Keratinocyte (primary cell): ENCODE results near the gene SLC34A2. TPM values are rescaled to one million over a fixed set of nuclear protein-coding genes. Genes with fewer than 3 reads are reported as not detected.

Experiments used
- DNase-seq: peaks from one replicate; pipeline ENCODE4 v3.0.0-alpha.2; 2011; ENCODE audit warnings: low read depth, missing footprints, low spot score
- FAIRE-seq: peaks from 2 replicates; lab custom pipeline; 2011; peaks lifted over from hg19 to GRCh38; lab: Jason Lieb, UNC
- H2AFZ ChIP-seq: 2 replicates; pipeline ENCODE4 v1.6.0; 2012; ENCODE audit warnings: low read length, control low read depth, inconsistent platforms; ENCODE audit not compliant: control insufficient read depth
- H3K27ac ChIP-seq: 2 replicates; pipeline ENCODE4 v1.5.1; 2011; ENCODE audit warnings: low read length; ENCODE audit not compliant: control insufficient read depth, insufficient read depth
- H3K27me3 ChIP-seq: 3 replicates; pipeline ENCODE4 v1.6.0; 2011; ENCODE audit warnings: low read length; ENCODE audit not compliant: control insufficient read depth, insufficient read depth; ENCODE audit errors: extremely low read depth
- H3K36me3 ChIP-seq, 2 experiments: 2 replicates in 1 of 2; 3 replicates in 1 of 2; pipeline ENCODE4 v1.5.1; 2011; ENCODE audit warnings: low read length in 2 of 2, mild to moderate bottlenecking in 1 of 2; ENCODE audit not compliant: control insufficient read depth in 2 of 2, insufficient read depth in 2 of 2; ENCODE audit errors: extremely low read depth in 1 of 2
- H3K4me1 ChIP-seq: 3 replicates; pipeline ENCODE4 v1.5.1; 2011; ENCODE audit warnings: low read length; ENCODE audit not compliant: control insufficient read depth, insufficient read depth; ENCODE audit errors: extremely low read depth
- H3K4me2 ChIP-seq: 3 replicates; pipeline ENCODE4 v1.6.0; 2011; ENCODE audit warnings: low read depth, low read length; ENCODE audit not compliant: control insufficient read depth, insufficient read depth; ENCODE audit errors: extremely low read depth
- H3K4me3 ChIP-seq, 3 experiments: fragments of 200-600 bp in 1 of 3; sonication (generic) in 1 of 3; 2 replicates in 2 of 3; 3 replicates in 1 of 3; pipeline ENCODE4 v1.5.1; 2011 to 2016; ENCODE audit warnings: low read length in 3 of 3, mild to moderate bottlenecking in 3 of 3, control low read depth in 2 of 3, inconsistent platforms in 1 of 3, low read depth in 1 of 3, mixed read lengths in 1 of 3, mixed run types in 1 of 3, moderate library complexity in 1 of 3; ENCODE audit not compliant: control insufficient read depth in 2 of 3, insufficient read depth in 2 of 3; ENCODE audit errors: extremely low read depth in 1 of 3
- H3K79me2 ChIP-seq: 2 replicates; pipeline ENCODE4 v1.6.0; 2012; ENCODE audit warnings: low read length; ENCODE audit not compliant: control insufficient read depth, insufficient read depth
- H3K9ac ChIP-seq: 3 replicates; pipeline ENCODE4 v1.6.0; 2011; ENCODE audit warnings: low read length; ENCODE audit not compliant: control insufficient read depth, insufficient read depth; ENCODE audit errors: extremely low read depth
- H3K9me1 ChIP-seq: 3 replicates; pipeline ENCODE4 v1.6.0; 2011; ENCODE audit warnings: low read length; ENCODE audit not compliant: control insufficient read depth, insufficient read depth; ENCODE audit errors: extremely low read depth
- H3K9me3 ChIP-seq: 2 replicates; pipeline ENCODE4 v1.5.1; 2012; ENCODE audit warnings: low read depth, low read length; ENCODE audit not compliant: control insufficient read depth
- H4K20me1 ChIP-seq: 3 replicates; pipeline ENCODE4 v1.6.0; 2011; ENCODE audit warnings: low read length; ENCODE audit not compliant: control insufficient read depth, insufficient read depth; ENCODE audit errors: extremely low read depth
- CTCF ChIP-seq, 3 experiments: IDR thresholded peaks in 1 of 3; conservative IDR thresholded peaks in 1 of 3; optimal IDR thresholded peaks in 1 of 3; 2 replicates in 2 of 3; 3 replicates in 1 of 3; pipeline versions ENCODE3 to v1.5.1; 2011; ENCODE audit warnings: low read length in 3 of 3, mild to moderate bottlenecking in 3 of 3, moderate library complexity in 2 of 3, control low read depth in 1 of 3, inconsistent platforms in 1 of 3; ENCODE audit not compliant: insufficient read depth in 2 of 3; ENCODE audit errors: extremely low read depth in 1 of 3
- EZH2 ChIP-seq: IDR thresholded peaks from one replicate; pipeline ENCODE4 v1.6.1; 2012; ENCODE audit warnings: inconsistent platforms, mild to moderate bottlenecking, low read length, moderate library complexity
- dilution Hi-C: fragments of 300-500 bp; cut with MboI; formaldehyde crosslinking; loops from one replicate; pipeline ENCODE4 v1.7.0; 2020; ENCODE audit warnings: low sequenced_read_pairs; ENCODE audit not compliant: extremely low pct_ligation_motif_present
- polyA plus RNA-seq, 5 experiments: library from polyadenylated mRNA; depleted of rRNA in 3 of 5; stranded (reverse) in 3 of 5; stranded (forward) in 1 of 5; unstranded in 1 of 5; fragments of >200 nt; gene quantifications; 1 replicate in 1 of 5; 2 replicates in 3 of 5; 3 replicates in 1 of 5; pipeline versions ENCODE4 v1.2.1 to v1.2.3, GENCODE V29; 2011 to 2012; ENCODE audit warnings: missing spikeins in 2 of 5, low read depth in 1 of 5, low replicate concordance in 1 of 5

The SLC34A2 gene
- polyA plus RNA-seq, 1 donor (not counting 4 experiments of a cell fraction or from before 2014, with no cell fraction given), result not detected

DNA sequence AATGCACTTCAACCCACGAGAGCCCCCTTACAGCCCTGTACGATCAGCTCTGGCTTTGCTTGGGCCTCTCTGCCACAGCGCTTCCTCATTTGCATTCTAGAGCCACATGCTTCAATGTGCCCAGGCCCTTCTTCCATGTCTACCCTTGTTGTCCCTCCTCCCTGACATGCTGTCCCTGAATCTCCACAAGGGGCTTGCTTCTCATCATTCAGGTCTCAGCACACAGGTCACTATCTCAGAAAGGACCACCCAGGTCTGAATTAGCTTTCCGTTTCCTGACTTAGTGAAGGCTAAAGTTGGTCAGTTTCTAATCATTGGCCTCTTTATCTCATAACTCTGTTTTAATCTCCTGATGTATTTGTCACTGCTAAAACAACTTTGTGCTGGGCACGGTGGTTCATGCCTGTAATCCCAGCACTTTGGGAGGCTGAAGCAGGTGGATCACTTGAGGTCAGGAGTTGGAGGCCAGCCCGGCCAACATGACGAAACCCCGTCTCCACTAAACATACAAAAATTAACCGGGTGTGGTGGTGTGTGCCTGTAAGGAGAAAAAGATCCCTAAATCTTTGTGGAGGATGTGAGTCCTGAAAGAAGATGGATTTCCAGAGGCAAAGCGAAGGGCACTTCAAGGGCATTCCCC lies 17.9 kb upstream of the SLC34A2 start:
- H3K4me3 ChIP-seq, result no peak overlapping the region
- peaks cover 3% of the 10 kb centered on the region for H3K4me1 ChIP-seq
- FAIRE-seq (no peak), DNase-seq (no peak)
- dilution Hi-C loops, result no loop called here
- no peaks in the 10 kb centered on the region for H3K9me1 ChIP-seq
- H2AFZ ChIP-seq, result no peak overlapping the region
- no peak overlapping the region for H3K27ac ChIP-seq
- H3K27me3 ChIP-seq, result no peaks in the 10 kb centered on the region
- H3K79me2 ChIP-seq, result no peaks in the 10 kb centered on the region
- no peaks in the 10 kb centered on the region for H3K36me3 ChIP-seq
- no peaks in the 10 kb centered on the region for H3K9me3 ChIP-seq
- TF ChIP-seq EZH2, result no peak
- TF ChIP-seq CTCF (optimal IDR thresholded peaks at IDR 0.05 in 1 of 3, IDR thresholded peaks at IDR 0.05 in 1 of 3, conservative IDR thresholded peaks at IDR 0.05 in 1 of 3; ENCODE audit: extremely low read depth in 1 of 3, insufficient read depth in 2 of 3, low read length in 3 of 3), result no peak
- H3K4me2 ChIP-seq, result no peak overlapping the region
- no peak overlapping the region for H3K9ac ChIP-seq
- H4K20me1 ChIP-seq, result no peaks in the 10 kb centered on the region

GRCh38 chr4:25638221-25638601 lies 17.4 kb upstream of the SLC34A2 start:
- TF ChIP-seq CTCF (optimal IDR thresholded peaks at IDR 0.05 in 1 of 3, IDR thresholded peaks at IDR 0.05 in 1 of 3, conservative IDR thresholded peaks at IDR 0.05 in 1 of 3; ENCODE audit: extremely low read depth in 1 of 3, insufficient read depth in 2 of 3, low read length in 3 of 3) (no peak), EZH2 (no peak)
- H3K4me3 ChIP-seq, result no peak overlapping the region
- no peaks in the 10 kb centered on the region for H3K79me2 ChIP-seq
- no peaks in the 10 kb centered on the region for H3K27me3 ChIP-seq
- H2AFZ ChIP-seq, result no peak overlapping the region
- no peaks in the 10 kb centered on the region for H3K36me3 ChIP-seq
- dilution Hi-C loops, result no loop called here
- FAIRE-seq (no peak), DNase-seq (no peak)
- H3K4me1 ChIP-seq, result peaks cover 3% of the 10 kb centered on the region
- no peaks in the 10 kb centered on the region for H3K9me3 ChIP-seq
- no peak overlapping the region for H3K9ac ChIP-seq
- H4K20me1 ChIP-seq, result no peaks in the 10 kb centered on the region
- no peak overlapping the region for H3K27ac ChIP-seq
- H3K4me2 ChIP-seq, result no peak overlapping the region
- no peaks in the 10 kb centered on the region for H3K9me1 ChIP-seq
